PFSK-1 (cell line): ENCODE measurements around the gene BZW1.

Experiments
- FOXP2 ChIP-seq: optimal IDR thresholded peaks from 2 replicates; pipeline ENCODE3; 2011; ENCODE audit warnings: borderline replicate concordance, control low read depth, inconsistent platforms; ENCODE audit not compliant: insufficient read depth; ENCODE audit errors: extremely low read length, extremely low read depth
- POLR2AphosphoS5 ChIP-seq: IDR thresholded peaks from 2 replicates; pipeline ENCODE4 v1.6.1; 2012; ENCODE audit warnings: low read depth, mild to moderate bottlenecking, control low read depth, low read length, moderate library complexity
- REST ChIP-seq, 2 experiments: IDR thresholded peaks; 2 replicates each; pipeline versions ENCODE4 v1.6.1 to v1.8.0; 2011 to 2012; ENCODE audit warnings: low read depth in 2 of 2, low read length in 2 of 2, control low read depth in 1 of 2, inconsistent platforms in 1 of 2, mild to moderate bottlenecking in 1 of 2, moderate library complexity in 1 of 2; ENCODE audit not compliant: insufficient read depth in 1 of 2
- SIN3A ChIP-seq: IDR thresholded peaks from 2 replicates; pipeline ENCODE4 v1.6.1; 2012; ENCODE audit warnings: mild to moderate bottlenecking, low read length, moderate library complexity, borderline replicate concordance; ENCODE audit not compliant: insufficient read depth
- TAF1 ChIP-seq: IDR thresholded peaks from 2 replicates; pipeline ENCODE4 v1.6.1; 2012; ENCODE audit warnings: low read length, control low read depth, borderline replicate concordance; ENCODE audit not compliant: insufficient read depth

The BZW1 gene

DNA sequence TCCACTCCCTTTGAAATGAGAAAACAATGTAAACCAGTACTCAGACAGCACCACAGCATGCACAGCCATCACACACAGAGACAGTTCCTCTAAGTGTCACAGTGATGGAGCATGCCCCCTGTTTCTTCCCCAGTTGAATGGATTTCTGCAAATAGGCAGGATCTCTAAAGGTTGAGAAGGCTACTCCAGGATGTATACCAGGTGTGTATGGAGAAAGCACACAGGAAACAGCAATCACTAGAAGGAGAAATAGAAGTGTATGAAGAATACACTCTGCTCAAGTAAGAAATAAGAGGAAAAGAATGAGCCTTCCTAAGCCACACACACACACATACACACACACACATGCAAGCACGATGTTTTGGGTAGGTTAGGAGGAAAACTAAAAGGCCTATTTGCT is 38.6 kb upstream of the BZW1 start:
- TF ChIP-seq TAF1 = no peak

- TF ChIP-seq REST (IDR thresholded peaks at IDR 0.05; ENCODE audit: insufficient read depth in 1 of 2, low read depth in 2 of 2, low read length in 2 of 2) (no peak), FOXP2 (no peak), TAF1 (no peak), SIN3A (no peak), POLR2AphosphoS5 (no peak)
These were observed 36.8 kb upstream of the BZW1 start for GRCh38 chr2:200774920-200775319.

DNA sequence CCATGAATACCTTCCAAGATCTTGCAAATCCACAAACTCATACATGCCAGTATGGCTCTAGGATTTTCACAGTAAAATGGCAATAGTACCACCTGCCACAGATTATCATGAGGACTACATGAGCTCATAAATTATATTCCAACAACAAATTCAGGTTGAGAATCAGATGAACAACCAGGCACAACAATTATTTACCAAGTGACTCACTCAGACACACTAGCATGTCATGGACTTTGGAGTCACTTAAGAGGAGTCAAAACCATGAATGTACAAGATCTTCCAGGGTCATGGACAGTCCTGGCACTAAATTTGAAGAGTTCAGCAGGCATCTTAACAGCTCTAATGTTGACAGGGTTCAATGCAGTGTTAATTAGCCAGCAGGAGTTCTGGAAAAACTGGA is 34.4 kb upstream of the BZW1 start:
- TF ChIP-seq FOXP2 (no peak), REST (IDR thresholded peaks at IDR 0.05; ENCODE audit: insufficient read depth in 1 of 2, low read depth in 2 of 2, low read length in 2 of 2) (no peak), SIN3A (no peak), TAF1 (no peak), POLR2AphosphoS5 (no peak)

- TF ChIP-seq REST (IDR thresholded peaks at IDR 0.05; ENCODE audit: insufficient read depth in 1 of 2, low read depth in 2 of 2, low read length in 2 of 2) (no peak), FOXP2 (no peak), POLR2AphosphoS5 (no peak), SIN3A (no peak), TAF1 (no peak)
These were observed 33.7 kb upstream of the BZW1 start for GRCh38 chr2:200778038-200778437.

- TF ChIP-seq SIN3A (no peak), REST (IDR thresholded peaks at IDR 0.05; ENCODE audit: insufficient read depth in 1 of 2, low read depth in 2 of 2, low read length in 2 of 2) (no peak), POLR2AphosphoS5 (no peak), TAF1 (no peak), FOXP2 (no peak)
These were observed 32.5 kb upstream of the BZW1 start for GRCh38 chr2:200779214-200779613.
